Measurements from ENCODE around the gene SEC31A.
"Not testable (repeated sequence)": the region's sequence is repeated elsewhere in the genome, so short reads cannot be mapped to it uniquely, and the experiment has no call there.

Gene SEC31A

DNA sequence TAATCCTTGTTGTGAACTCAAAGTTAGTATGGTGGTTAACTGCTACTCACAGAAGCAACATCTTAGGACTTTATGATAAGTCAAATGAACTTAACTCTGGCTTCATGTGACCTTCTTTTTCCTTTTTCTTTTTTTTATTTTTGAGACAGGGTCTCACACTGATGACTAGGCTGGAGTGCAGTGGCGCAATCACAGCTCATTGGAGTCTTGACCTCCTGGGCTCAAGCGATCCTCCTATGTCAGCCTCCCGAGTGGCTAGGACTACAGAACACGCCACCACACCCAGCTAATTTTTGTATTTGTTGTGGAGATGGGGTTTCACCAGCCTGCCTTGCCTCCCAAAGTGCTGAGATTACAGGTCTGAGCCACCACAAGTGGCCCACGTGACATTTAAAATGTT is 22.4 kb downstream of the SEC31A start:
- DNase-seq: no peak
- Mint-ChIP-seq H3K9me3 (no peaks in the 10 kb centered on the region), H3K36me3 (ENCODE audit: low read depth) (peaks cover 85% of the 10 kb centered on the region), H3K27ac (no peak overlapping the region), H3K4me3 (no peak overlapping the region), H3K4me1 (no peaks in the 10 kb centered on the region), H3K27me3 (ENCODE audit: low read depth, poor library complexity) (no peaks in the 10 kb centered on the region)
- TF ChIP-seq, protein P1, sequence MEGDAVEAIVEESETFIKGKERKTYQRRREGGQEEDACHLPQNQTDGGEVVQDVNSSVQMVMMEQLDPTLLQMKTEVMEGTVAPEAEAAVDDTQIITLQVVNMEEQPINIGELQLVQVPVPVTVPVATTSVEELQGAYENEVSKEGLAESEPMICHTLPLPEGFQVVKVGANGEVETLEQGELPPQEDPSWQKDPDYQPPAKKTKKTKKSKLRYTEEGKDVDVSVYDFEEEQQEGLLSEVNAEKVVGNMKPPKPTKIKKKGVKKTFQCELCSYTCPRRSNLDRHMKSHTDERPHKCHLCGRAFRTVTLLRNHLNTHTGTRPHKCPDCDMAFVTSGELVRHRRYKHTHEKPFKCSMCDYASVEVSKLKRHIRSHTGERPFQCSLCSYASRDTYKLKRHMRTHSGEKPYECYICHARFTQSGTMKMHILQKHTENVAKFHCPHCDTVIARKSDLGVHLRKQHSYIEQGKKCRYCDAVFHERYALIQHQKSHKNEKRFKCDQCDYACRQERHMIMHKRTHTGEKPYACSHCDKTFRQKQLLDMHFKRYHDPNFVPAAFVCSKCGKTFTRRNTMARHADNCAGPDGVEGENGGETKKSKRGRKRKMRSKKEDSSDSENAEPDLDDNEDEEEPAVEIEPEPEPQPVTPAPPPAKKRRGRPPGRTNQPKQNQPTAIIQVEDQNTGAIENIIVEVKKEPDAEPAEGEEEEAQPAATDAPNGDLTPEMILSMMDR (IDR thresholded peaks at IDR 0.05): no peak

DNA sequence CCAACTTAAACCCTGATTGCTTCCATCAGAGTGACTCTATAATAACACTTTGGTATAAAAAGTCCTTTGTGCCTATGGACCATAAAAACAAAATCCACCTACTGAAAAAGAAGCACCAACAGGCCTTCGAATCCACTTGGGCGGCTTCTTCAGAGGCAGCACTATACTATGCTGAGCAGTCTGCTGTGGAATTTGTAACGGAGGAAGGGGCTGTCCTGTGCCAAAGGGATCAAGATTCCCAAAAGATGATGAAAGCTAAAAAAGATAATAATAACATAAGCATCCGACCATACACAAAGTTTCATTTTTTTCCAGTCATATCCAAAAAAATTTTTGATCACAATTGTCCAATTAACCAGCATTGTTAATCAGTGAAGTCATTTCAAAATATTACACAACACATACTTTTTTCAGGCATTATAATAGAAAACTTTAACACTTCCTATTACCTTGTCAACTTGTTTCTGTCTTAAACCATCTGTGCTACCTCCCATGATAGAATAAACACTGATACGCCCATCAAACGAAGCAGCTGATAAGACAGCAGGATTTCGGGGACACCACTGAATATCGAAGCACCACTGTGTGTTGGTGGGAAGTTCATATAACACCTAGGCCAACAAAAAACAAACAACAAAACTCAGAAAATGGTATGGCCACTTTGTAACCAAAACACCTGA is 24.1 kb downstream of the SEC31A start:
- H3K4me1 Mint-ChIP-seq: no peaks in the 10 kb centered on the region
- peak overlapping the region; percentile 32 for H3K27ac Mint-ChIP-seq
- no peak for DNase-seq
- H3K36me3 Mint-ChIP-seq (ENCODE audit: low read depth): peaks cover 88% of the 10 kb centered on the region
- TF ChIP-seq, protein P1 (IDR thresholded peaks at IDR 0.05): no peak
- no peaks in the 10 kb centered on the region for H3K9me3 Mint-ChIP-seq
- H3K4me3 Mint-ChIP-seq: no peak overlapping the region
- no peaks in the 10 kb centered on the region for H3K27me3 Mint-ChIP-seq (ENCODE audit: low read depth, poor library complexity)

DNA sequence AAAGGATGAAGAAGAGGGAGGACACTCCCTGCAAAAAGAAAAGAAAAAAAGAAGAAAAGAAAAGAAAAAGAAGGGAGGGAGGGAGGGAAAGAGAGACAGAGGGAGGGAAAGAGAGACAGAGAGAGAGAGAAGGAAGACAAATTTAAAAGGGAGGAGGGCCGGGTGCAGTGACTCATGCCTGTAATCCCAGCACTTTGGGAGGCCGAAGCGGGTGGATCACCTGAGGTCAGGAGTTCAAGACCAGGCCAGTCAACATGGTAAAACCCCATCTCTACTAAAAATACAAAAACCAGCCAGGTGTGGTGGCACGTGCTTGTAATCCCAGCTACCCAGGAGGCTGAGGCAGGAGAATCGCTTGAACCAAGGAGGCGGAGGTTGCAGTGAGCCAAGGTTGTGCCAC is 24.9 kb downstream of the SEC31A start:
- not testable (repeated sequence) for H3K9me3 Mint-ChIP-seq; H3K4me3 Mint-ChIP-seq; H3K27me3 Mint-ChIP-seq (ENCODE audit: low read depth, poor library complexity); H3K4me1 Mint-ChIP-seq; DNase-seq
- Mint-ChIP-seq H3K27ac (peak overlapping the region; percentile 78), H3K36me3 (ENCODE audit: low read depth) (peaks cover 91% of the 10 kb centered on the region)

DNA sequence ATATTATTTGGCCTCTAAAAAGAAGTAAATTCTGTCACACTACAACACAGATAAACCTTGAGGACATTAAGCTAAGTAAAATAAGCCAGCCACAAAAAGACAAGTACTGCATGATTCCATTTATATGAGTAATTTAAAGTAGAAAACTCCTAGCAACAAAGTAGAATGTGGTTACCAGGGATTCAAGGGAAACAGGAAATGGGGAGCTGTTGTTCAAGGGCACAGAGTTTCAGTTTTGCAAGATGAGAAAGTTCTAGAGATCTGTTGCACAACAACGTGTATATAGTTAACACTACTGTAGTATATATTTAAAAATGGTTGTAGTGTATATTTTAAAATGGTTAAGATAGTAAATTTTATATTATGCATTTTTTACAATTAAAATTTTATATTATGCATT is 25.4 kb downstream of the SEC31A start:
- no peaks in the 10 kb centered on the region for H3K9me3 Mint-ChIP-seq
- H3K27ac Mint-ChIP-seq: peak overlapping the region; percentile 59
- H3K4me3 Mint-ChIP-seq: no peak overlapping the region
- no peaks in the 10 kb centered on the region for H3K27me3 Mint-ChIP-seq (ENCODE audit: low read depth, poor library complexity)
- peaks cover 91% of the 10 kb centered on the region for H3K36me3 Mint-ChIP-seq (ENCODE audit: low read depth)
- TF ChIP-seq, protein P1 (IDR thresholded peaks at IDR 0.05): no peak
- no peaks in the 10 kb centered on the region for H3K4me1 Mint-ChIP-seq
- no peak for DNase-seq

DNA sequence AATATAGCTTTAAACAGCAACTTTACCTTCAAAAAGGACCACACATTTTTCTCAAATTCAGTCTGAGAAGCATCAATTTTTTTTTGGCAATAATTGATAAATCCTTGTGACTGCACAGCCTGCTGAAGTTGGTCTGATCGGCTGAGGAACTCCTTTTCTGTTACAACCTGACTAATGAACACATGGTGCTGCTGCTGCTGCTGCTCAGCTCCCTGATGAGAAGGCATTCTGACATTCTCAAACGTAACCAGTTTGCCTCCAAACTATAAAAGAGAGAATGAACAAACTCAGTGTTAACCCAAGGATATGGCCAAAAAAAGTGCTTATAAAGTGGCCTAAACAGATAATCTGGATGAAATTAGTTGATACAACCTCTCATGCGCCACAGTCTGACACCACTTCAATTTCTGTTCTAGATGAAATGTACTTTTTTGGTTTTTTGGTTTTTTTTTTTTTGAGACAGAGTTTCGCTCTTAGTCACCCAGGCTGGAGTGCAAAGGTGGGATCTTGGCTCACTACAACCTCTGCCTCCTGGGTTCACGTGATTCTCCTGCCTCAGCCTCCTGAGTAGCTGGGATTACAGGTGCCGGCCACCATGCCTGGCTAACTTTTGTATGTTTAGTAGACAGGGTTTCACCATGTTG is 26.5 kb downstream of the SEC31A start:
- H3K36me3 Mint-ChIP-seq (ENCODE audit: low read depth): peaks cover 89% of the 10 kb centered on the region
- H3K27me3 Mint-ChIP-seq (ENCODE audit: low read depth, poor library complexity): no peaks in the 10 kb centered on the region
- DNase-seq: no peak
- no peaks in the 10 kb centered on the region for H3K4me1 Mint-ChIP-seq
- TF ChIP-seq, protein P1 (IDR thresholded peaks at IDR 0.05): no peak
- H3K9me3 Mint-ChIP-seq: no peaks in the 10 kb centered on the region
- H3K4me3 Mint-ChIP-seq: no peak overlapping the region
- no peak overlapping the region for H3K27ac Mint-ChIP-seq

DNA sequence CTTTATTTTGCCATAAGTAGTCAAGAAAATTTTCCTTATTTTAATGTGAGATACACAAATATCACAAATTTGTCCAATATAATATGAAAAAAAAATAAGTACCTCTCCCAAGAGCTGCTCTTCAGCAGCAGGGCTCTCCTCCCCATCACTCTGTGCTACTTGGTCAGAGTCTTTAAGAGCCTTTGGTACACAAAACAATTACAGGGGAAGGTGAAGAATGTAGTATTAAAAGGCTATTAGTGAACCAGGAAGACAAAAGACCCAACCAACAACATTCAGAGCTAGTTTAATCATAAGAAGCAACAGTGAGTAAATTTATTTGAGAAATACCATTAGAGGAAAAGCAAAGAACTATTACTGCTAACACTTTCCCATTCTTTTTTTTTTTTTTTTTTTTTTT is 29.4 kb downstream of the SEC31A start:
- Mint-ChIP-seq H3K36me3 (ENCODE audit: low read depth) (peaks cover 83% of the 10 kb centered on the region), H3K9me3 (no peaks in the 10 kb centered on the region), H3K27me3 (ENCODE audit: low read depth, poor library complexity) (no peaks in the 10 kb centered on the region), H3K4me1 (no peaks in the 10 kb centered on the region), H3K27ac (no peak overlapping the region), H3K4me3 (no peak overlapping the region)
- TF ChIP-seq, protein P1 (IDR thresholded peaks at IDR 0.05): no peak
- no peak for DNase-seq

DNA sequence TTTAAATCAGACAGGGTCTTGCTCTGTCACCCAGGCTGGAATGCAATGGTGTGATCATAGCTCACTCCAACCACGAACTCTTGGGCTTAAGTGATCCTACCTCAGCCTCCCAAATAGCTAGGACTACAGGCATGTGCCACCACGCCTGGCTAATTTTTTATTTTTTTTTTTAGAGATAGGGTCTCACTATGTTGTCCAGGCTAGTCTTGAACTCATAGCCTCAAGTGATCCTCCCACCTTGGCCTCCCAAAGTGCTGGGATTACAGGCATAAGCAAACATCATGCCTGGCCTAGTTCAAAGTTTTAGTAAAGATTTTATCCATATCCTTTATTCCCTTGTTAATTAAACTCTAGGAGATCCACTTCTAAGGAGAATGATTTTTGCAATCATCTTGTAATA is 30.5 kb downstream of the SEC31A start:
- H3K9me3 Mint-ChIP-seq; H3K4me1 Mint-ChIP-seq; DNase-seq; H3K27me3 Mint-ChIP-seq (ENCODE audit: low read depth, poor library complexity); H3K4me3 Mint-ChIP-seq; H3K27ac Mint-ChIP-seq: not testable (repeated sequence)
- peaks cover 80% of the 10 kb centered on the region for H3K36me3 Mint-ChIP-seq (ENCODE audit: low read depth)
